ENCODE measurements around the gene DIAPH2.

The DIAPH2 gene

DNA sequence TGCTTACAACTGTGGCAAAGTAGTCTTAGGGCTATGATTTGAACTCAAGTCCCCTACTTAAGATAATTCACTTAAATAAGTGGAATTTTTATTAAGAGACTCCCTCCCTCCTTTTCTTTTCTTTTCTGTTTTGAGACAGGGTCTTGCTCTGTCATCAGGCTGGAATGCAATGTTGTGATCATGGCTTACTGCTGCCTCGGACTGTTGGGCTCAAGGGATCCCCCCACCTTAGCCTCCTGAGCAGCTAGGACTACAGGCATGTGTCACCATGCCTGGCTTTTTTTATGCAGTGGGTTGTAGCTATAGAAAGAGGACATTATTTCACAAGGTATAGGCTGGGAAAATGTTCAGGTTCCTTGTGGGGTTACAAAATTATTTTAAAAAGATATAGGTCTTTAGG is 19.2 kb downstream of the DIAPH2 start:
- Histone ChIP-seq H3K79me2 (ENCODE audit: low read length) (no peaks in the 10 kb centered on the region; the same call in none of the 2 replicates), H3K27me3 (replicated peaks; ENCODE audit: insufficient read depth, low read length) (no peaks in the 10 kb centered on the region), H3F3A (ENCODE audit: insufficient read depth, low read length) (no peaks in the 10 kb centered on the region), H3K4me2 (ENCODE audit: low read depth, low read length) (no peak overlapping the region), H3K36me3 (replicated peaks; ENCODE audit: insufficient read depth, low read length) (no peaks in the 10 kb centered on the region), H3K9ac (ENCODE audit: low read length) (no peak overlapping the region), H4K20me1 (ENCODE audit: insufficient read depth, low read length) (no peaks in the 10 kb centered on the region), H3K4me3 (ENCODE audit: low read length) (no peak overlapping the region), H3K27ac (ENCODE audit: low read length) (no peak overlapping the region), H3K9me2 (replicated peaks; ENCODE audit: insufficient read depth, low read length) (no peaks in the 10 kb centered on the region), H2AFZ (ENCODE audit: low read length) (no peak overlapping the region), H3K9me3 (replicated peaks; ENCODE audit: insufficient read depth, low read length) (no peaks in the 10 kb centered on the region), H3K4me1 (ENCODE audit: low read length) (peaks cover 6% of the 10 kb centered on the region; the same call in 1 of the 2 replicates)
- no peak for DNase-seq
- TF ChIP-seq, protein P1, sequence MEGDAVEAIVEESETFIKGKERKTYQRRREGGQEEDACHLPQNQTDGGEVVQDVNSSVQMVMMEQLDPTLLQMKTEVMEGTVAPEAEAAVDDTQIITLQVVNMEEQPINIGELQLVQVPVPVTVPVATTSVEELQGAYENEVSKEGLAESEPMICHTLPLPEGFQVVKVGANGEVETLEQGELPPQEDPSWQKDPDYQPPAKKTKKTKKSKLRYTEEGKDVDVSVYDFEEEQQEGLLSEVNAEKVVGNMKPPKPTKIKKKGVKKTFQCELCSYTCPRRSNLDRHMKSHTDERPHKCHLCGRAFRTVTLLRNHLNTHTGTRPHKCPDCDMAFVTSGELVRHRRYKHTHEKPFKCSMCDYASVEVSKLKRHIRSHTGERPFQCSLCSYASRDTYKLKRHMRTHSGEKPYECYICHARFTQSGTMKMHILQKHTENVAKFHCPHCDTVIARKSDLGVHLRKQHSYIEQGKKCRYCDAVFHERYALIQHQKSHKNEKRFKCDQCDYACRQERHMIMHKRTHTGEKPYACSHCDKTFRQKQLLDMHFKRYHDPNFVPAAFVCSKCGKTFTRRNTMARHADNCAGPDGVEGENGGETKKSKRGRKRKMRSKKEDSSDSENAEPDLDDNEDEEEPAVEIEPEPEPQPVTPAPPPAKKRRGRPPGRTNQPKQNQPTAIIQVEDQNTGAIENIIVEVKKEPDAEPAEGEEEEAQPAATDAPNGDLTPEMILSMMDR (IDR thresholded peaks at IDR 0.05; ENCODE audit: low read length) = no peak
- TF ChIP-seq EZH2phosphoT487 (IDR thresholded peaks at IDR 0.05; ENCODE audit: low read length) = no peak

DNA sequence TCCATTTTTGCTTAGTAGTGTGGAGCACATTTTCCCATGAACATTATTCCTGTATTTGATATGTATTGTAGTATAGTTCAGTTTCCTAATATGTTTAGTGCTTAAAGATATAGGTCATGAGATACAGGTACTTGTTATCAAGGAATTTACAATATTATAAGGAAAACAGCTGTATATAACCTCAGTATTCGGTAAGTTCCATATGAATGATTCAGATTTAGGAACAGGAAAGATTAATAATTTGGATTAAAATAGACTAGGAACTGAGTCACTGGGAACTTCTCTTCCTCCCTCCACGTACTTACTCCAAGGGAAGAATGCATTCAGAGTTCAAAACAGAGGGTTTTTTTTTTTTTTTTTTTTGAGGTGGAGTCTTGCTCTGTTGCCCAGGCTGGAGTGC is 20.0 kb downstream of the DIAPH2 start:
- no peak for DNase-seq
- no peaks in the 10 kb centered on the region for H3F3A ChIP-seq (ENCODE audit: insufficient read depth, low read length)

DNA sequence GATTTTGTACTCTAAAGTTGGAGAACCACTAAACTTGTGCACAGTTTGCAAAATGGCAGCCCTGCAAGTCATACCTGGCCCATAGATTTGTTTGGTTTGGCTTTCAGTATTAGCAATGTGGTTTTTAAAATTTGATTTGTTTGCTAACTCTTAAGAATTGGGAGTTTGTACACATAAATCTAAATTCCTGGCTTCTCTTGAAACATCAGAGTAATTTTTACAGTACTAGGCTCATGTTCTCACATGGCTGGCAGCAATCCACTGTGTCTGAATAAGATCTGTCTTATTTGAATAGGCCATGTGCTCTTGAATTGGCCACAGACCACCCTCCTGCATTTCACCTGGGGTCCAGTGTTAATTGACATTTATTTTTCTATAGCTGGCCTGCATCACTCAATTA is 21.3 kb downstream of the DIAPH2 start:
- Histone ChIP-seq H3K4me2 (ENCODE audit: low read depth, low read length) (no peak overlapping the region), H3K4me3 (ENCODE audit: low read length) (no peak overlapping the region), H3K9ac (ENCODE audit: low read length) (no peak overlapping the region), H3K79me2 (ENCODE audit: low read length) (no peaks in the 10 kb centered on the region; the same call in none of the 2 replicates), H3K36me3 (replicated peaks; ENCODE audit: insufficient read depth, low read length) (no peaks in the 10 kb centered on the region), H2AFZ (ENCODE audit: low read length) (no peak overlapping the region), H3K27me3 (replicated peaks; ENCODE audit: insufficient read depth, low read length) (no peaks in the 10 kb centered on the region), H3K9me3 (replicated peaks; ENCODE audit: insufficient read depth, low read length) (no peaks in the 10 kb centered on the region), H3K9me2 (replicated peaks; ENCODE audit: insufficient read depth, low read length) (no peaks in the 10 kb centered on the region), H3K4me1 (ENCODE audit: low read length) (peaks cover 15% of the 10 kb centered on the region; the same call in 1 of the 2 replicates), H3K27ac (ENCODE audit: low read length) (no peak overlapping the region), H4K20me1 (ENCODE audit: insufficient read depth, low read length) (no peaks in the 10 kb centered on the region), H3F3A (ENCODE audit: insufficient read depth, low read length) (no peaks in the 10 kb centered on the region)
- TF ChIP-seq EZH2phosphoT487 (IDR thresholded peaks at IDR 0.05; ENCODE audit: low read length) (no peak), EZH2 (optimal IDR thresholded peaks at IDR 0.05; ENCODE audit: low read depth, low read length) (no peak)
- TF ChIP-seq, protein P1 (IDR thresholded peaks at IDR 0.05; ENCODE audit: low read length) = no peak
- no peak for DNase-seq

More for the DNA sequence above, 20.0 kb downstream of the DIAPH2 start:
- H3K79me2 ChIP-seq (ENCODE audit: low read length) = no peaks in the 10 kb centered on the region; the same call in none of the 2 replicates
- no peak overlapping the region for H3K27ac ChIP-seq (ENCODE audit: low read length)
- no peaks in the 10 kb centered on the region for H4K20me1 ChIP-seq (ENCODE audit: insufficient read depth, low read length)
- no peaks in the 10 kb centered on the region for H3K36me3 ChIP-seq (replicated peaks; ENCODE audit: insufficient read depth, low read length)
- H3K9me2 ChIP-seq (replicated peaks; ENCODE audit: insufficient read depth, low read length) = no peaks in the 10 kb centered on the region
- H3K9ac ChIP-seq (ENCODE audit: low read length) = no peak overlapping the region
- H3K9me3 ChIP-seq (replicated peaks; ENCODE audit: insufficient read depth, low read length) = no peaks in the 10 kb centered on the region
- H3K4me1 ChIP-seq (ENCODE audit: low read length) = peaks cover 14% of the 10 kb centered on the region; the same call in 1 of the 2 replicates
- H3K4me3 ChIP-seq (ENCODE audit: low read length) = no peak overlapping the region
- H3K27me3 ChIP-seq (replicated peaks; ENCODE audit: insufficient read depth, low read length) = no peaks in the 10 kb centered on the region
- no peak overlapping the region for H2AFZ ChIP-seq (ENCODE audit: low read length)
- TF ChIP-seq, protein P1 (IDR thresholded peaks at IDR 0.05; ENCODE audit: low read length) = no peak
- TF ChIP-seq EZH2 (optimal IDR thresholded peaks at IDR 0.05; ENCODE audit: low read depth, low read length) (no peak), EZH2phosphoT487 (IDR thresholded peaks at IDR 0.05; ENCODE audit: low read length) (no peak)
- H3K4me2 ChIP-seq (ENCODE audit: low read depth, low read length) = no peak overlapping the region
